ENCODE data around the gene DEFB121.
"Not testable (repeated sequence)": the region's sequence is repeated elsewhere in the genome, so short reads cannot be mapped to it uniquely, and the experiment has no call there.

DEFB121 gene, protein sequence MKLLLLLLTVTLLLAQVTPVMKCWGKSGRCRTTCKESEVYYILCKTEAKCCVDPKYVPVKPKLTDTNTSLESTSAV

GRCh38 chr20:31406115-31406514 lies at the start of gene DEFB121:
DEFB121 (minus strand) TSS chr20:31406215; CDS start chr20:31406152, 63 bp downstream.
- no peak for DNase-seq

DNA sequence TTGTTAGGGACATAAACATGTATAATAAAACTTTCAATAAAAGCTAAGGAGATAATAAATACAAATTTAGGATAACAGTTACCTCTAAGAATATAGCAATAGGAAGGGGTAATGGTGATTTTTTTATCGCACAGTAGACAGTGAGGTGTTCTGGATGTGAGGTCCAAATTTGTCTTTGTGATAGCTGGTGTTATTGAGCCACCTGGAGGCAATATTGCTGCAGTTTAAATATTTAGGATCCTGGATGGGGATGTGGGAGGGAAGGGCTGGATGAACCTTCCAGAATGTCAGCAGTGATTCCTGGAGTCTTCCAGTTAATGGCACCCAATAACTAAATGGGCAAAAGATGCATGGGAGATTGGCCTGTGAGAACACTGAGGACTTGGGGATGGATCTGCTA lies 48.3 kb upstream of the DEFB121 start:
- no peak for DNase-seq

- no peak for DNase-seq
Measured at GRCh38 chr20:31452575-31452974, 46.6 kb upstream of the DEFB121 start.

GRCh38 chr20:31449511-31450414 lies 43.7 kb upstream of the DEFB121 start:
- no peak for DNase-seq

GRCh38 chr20:31446084-31446819 lies 40.2 kb upstream of the DEFB121 start:
- DNase-seq = no peak

DNA sequence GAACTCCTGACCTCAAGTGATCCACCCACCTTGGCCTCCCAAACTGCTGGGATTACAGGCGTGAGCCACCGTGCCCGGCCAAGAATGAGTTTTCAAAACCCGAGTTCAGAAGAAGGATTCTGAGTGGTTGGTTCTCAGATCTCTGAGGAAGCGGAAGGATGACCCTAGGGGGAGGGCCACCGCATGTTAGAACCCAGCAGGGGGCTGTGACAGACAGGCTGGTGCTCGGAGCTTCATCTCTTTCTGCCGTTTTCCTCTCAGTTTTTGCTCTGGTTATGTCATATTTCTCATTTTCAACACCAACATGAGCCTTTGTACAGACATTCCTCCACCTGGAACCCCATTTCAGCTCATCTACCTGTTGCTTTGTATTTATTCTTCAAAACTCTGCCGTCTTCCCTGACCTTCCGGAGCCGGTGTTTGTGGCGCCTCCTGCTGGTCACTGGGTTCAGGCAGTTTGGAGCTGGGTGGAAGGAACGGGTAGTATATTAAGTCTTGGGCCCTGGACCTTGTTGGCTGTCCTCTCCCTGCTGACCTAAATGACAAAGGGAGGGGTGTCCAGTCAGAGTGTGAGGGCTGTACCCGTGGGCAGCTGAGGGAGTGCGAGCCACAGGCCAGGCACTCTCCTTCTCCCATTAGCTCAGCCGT lies 34.1 kb upstream of the DEFB121 start, which contains the start of gene DEFB123:
DEFB123 (plus strand) TSS at position 621 of the 648 bp plus-strand sequence. CDS start 67 bp downstream, outside the sequence.
- no peak for DNase-seq

- DNase-seq = no peak
Measured at GRCh38 chr20:31430568-31431115, 24.6 kb upstream of the DEFB121 start.

DNA sequence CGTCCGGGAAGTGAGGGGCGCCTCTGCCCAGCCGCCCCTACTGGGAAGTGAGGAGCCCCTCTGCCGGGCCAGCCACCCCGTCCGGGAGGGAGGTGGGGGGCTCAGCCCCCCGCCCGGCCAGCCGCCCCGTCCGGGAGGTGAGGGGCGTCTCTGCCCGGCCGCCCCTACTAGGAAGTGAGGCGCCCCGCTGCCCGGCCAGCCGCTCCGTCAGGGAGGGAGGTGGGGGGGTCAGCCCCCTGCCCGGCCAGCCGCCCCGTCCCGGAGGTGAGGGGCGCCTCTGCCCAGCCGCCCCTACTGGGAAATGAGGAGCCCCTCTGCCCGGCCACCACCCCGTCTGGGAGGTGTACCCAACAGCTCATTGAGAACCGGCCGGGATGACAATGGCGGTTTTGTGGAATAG lies 21.6 kb upstream of the DEFB121 start:
- DNase-seq = not testable (repeated sequence)

DNA sequence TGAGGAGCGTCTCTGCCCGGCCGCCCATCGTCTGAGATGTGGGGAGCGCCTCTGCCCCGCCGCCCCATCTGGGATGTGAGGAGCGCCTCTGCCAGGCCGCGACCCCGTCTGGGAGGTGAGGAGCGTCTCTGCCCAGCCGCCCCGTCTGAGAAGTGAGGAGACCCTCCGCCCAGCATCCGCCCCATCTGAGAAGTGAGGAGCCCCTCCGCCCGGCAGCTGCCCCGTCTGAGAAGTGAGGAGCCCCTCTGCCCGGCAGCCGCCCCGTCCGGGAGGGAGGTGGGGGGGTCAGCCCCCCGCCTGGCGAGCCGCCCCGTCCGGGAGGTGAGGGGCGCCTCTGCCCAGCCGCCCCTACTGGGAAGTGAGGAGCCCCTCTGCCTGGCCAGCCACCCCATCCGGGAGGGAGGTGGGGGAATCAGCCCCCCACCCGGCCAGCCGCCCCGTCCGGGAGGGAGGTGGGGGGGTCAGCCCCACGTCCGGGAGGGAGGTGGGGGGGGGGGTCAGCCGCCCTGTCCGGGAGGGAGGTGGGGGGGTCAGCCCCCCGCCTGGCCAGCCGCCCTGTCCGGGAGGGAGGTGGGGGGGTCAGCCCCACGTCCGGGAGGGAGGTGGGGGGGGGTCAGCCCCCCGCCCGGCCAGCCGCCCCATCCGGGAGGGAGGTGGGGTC lies 21.0 kb upstream of the DEFB121 start:
- not testable (repeated sequence) for DNase-seq

DNA sequence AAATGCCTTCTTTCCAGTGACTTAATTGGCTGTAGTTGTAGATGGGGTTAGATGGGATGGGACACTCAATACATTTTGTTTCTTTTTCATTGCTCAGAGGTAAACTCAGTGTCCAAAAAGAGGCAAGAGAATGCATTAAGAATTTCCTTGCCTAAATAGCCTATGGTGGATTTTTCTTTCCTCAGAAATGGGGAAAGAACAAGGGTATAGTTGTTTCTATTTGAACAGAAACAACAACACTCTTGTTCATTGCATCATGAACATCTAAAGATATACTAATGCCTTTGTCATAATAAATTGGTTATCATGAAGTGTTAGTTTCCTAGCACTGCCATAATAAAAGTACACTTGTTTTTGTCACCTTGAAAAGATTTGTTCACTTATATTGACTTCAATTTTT lies 19.8 kb upstream of the DEFB121 start:
- no peak for DNase-seq

GRCh38 chr20:31418307-31418706 lies 12.3 kb upstream of the DEFB121 start:
- no peak for DNase-seq

- DNase-seq = no peak
Measured at GRCh38 chr20:31415653-31416052, 9.6 kb upstream of the DEFB121 start.

DNA sequence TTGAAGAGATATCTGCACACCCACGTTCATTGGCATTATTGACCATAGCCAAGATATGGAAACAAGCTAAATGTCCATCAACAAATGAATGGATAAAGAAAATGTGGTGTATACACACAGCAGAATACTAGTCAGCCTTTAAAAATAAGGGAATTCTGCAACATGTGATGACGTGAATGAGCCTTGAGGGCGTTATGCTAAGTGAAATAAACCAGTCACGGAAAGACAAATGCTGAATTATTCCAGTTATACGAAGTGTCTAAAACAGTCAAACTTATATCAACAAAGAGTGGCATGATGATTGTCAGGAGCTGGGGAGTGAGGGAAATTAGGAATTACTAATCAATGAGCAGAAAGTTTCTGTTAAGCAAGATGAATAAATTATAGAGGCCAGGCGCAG lies 8.4 kb upstream of the DEFB121 start:
- DNase-seq = no peak

- DNase-seq = no peak
Measured at GRCh38 chr20:31410011-31410410, 4.0 kb upstream of the DEFB121 start.

DNA sequence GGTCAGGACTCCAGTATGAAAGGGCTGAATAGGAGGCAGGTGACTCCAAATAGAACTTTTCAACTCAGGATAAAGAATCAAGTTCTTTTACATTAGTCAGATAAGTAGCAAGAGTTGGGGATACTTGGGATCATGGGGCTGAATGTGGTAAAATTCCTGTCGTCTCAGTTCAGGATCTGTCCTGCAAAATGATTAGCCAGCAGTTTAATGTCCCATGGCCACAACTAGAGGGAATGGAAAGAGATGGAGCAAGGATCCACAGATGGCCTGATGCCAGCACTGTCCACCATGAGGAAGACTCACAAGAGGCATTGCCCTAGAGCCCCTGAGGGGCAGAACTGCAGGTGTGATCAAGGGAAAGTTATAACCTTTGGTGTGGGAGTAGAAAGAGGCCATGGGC lies 2.1 kb downstream of the DEFB121 start:
- DNase-seq = no peak

DNA sequence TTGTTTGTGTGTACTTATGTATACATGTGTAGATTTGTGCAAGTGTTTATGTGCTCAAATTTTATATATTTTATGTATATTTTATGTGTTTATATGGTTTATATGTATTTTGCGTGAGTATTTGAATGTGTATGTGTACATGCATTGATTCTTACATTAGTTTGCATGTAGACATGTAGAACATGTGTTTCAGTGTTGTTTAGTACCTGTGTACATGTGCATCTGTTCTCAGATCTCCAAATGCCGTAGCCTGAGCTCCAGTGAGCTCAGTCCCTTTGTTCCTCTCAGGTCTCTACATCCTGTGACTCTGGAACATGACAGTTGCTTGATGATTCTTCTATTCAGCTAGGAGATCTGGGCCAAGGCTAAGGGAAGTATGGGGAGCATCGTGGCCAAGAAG lies 11.1 kb downstream of the DEFB121 start:
- DNase-seq = no peak

DNA sequence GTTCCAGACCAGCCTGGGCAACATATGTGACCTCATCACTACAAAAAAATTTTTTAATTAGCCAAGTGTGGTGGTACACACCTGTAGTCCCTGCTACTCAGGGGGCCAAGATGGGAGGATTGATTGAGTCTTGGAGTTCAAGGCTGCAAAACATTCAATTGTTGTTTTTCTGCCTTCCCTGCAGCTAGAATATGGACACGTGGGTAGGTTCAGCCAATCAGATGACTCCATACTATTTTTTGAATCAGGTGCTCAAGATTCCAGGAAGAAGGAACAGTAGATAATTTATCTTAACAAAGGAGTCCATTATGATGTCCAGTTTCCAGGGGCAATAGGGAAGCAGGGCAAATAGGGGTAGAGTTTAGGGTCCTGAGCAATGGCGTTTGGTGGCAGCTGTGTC lies 13.2 kb downstream of the DEFB121 start:
- no peak for DNase-seq

DNA sequence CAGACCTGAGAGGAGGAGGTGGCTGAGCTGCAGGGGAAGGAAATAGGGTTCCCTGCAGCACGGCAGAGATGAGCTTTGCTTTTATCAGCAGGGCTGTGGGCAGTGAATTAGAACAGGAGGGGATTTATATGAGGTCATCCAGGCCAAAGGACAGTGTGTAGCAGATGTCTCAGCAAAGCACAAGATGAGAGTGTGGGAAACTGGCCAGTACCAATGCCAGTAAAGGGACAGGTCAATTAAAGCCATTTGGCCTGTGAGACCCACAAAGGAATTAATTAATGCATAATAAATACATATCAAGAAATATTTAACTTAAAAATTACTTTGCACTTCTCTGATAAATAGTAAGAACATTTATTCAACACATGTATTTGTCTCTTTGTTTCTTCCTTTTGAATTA lies 15.5 kb downstream of the DEFB121 start, which contains the start of gene DEFB119:
DEFB119 (minus strand) TSS at position 101 of the 400 bp plus-strand sequence. CDS start 107 bp downstream, outside the sequence.
- no peak for DNase-seq

- DNase-seq = no peak
Measured at GRCh38 chr20:31374346-31374745, 31.7 kb downstream of the DEFB121 start.

DNA sequence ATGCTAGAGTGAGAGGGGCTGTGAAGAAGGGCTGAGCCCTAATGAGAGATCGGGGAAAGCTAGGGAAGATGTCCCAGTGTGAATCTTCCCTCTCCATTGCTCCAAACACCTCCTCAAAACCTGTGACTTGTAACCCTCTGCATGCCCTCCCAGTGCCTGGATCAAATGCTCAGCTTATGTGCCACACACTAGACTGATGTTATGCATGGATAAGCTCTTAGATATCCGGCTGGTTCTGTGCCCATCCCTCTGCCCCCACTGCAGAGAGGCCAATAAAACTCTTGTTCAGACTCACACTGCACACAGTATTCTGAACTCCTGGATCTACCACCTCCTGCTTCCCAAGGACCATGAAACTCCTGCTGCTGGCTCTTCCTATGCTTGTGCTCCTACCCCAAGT lies 37.7 kb downstream of the DEFB121 start, which contains the start of gene DEFB118:
DEFB118 (plus strand) TSS at position 301 of the 400 bp plus-strand sequence; CDS start at position 351, 50 bp downstream.
- DNase-seq = no peak

DNA sequence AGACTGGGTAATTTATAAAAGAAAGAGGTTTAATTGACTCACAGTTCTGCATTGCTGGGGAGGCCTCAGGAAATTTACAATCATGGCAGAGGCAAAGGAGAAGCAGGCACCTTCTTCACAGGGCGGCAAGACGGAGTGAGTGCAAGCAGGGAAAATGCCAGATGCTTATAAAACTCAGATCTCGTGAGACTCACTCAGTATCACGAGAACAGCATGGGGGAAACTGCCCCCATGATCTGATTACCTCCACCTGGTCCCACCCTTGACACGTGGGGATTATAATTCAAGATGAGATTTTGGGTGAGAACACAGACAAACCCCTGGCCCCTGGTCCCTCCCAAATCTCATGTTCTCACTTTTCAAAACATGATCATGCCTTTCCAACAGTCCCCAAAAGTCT lies 41.7 kb downstream of the DEFB121 start:
- DNase-seq = not testable (repeated sequence)

DNA sequence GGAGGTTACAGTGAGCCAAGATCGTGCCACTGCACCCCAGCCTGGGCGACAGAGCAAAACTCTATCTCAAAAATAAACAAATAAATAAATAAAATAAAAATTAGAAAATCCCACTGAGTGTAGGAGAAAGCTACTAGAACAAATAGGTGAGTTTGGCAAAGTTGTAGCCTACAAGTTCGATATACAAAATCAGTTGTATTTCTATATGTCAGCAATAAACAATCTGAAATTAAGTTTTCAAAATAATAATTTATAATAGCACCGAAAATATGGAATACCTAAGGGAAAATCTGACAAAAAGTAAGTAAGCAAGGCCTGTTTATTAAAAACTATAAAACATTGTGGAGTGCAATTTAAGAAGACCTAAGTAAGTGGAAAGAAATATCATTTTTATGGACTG lies 42.7 kb downstream of the DEFB121 start:
- no peak for DNase-seq
